Epithelial cell of proximal tubule (primary cell): ENCODE data around the gene SANBR. TPM values are rescaled to one million over a fixed set of nuclear protein-coding genes. Genes with fewer than 3 reads are reported as not detected.

Source experiments
- DNase-seq: peaks from one replicate; pipeline ENCODE4 v3.0.0-alpha.2; 2011; ENCODE audit warnings: low read depth
- H3K4me3 ChIP-seq: 2 replicates; pipeline ENCODE4 v1.5.1; 2011; ENCODE audit warnings: low read depth, mild to moderate bottlenecking, low read length
- CTCF ChIP-seq: conservative IDR thresholded peaks from 2 replicates; pipeline ENCODE4 v1.5.1; 2012; ENCODE audit warnings: low read depth, mild to moderate bottlenecking, low read length
- total RNA-seq: library from RNA; depleted of rRNA; stranded (reverse); fragments of >200 nt; gene quantifications from 2 replicates; pipeline ENCODE4 v1.2.3, GENCODE V29; 2015

The SANBR gene
- 6.3 and 8.2 TPM in 2 replicates for total RNA-seq

- no peak for DNase-seq
- peak within 1 kb of the TSS; percentile 87 for H3K4me3 ChIP-seq
- no peak for TF ChIP-seq CTCF
Measured at GRCh38 chr2:61065714-61066709, at the start of gene SANBR. TSS of gene SANBR (plus strand) at chr2:61065871. CDS start at chr2:61070351, 4,480 bp downstream.

GRCh38 chr2:61015976-61016375 lies 49.7 kb upstream of the SANBR start:
- peak overlapping the region; percentile 93 for H3K4me3 ChIP-seq
- TF ChIP-seq CTCF = no peak
- no peak for DNase-seq

GRCh38 chr2:61016392-61017002 lies 49.2 kb upstream of the SANBR start:
- peak overlapping the region; percentile 93 for H3K4me3 ChIP-seq
- TF ChIP-seq CTCF = no peak
- DNase-seq = no peak

GRCh38 chr2:61017003-61017555 lies 48.6 kb upstream of the SANBR start:
- peak overlapping the region; percentile 93 for H3K4me3 ChIP-seq
- no peak for TF ChIP-seq CTCF
- DNase-seq = peak; percentile 67

- H3K4me3 ChIP-seq = peak within 1 kb of the TSS; percentile 93
- TF ChIP-seq CTCF = no peak
- DNase-seq = peak; percentile 63
Measured at GRCh38 chr2:61017556-61018317, 47.9 kb upstream of the SANBR start, which contains the start of the genes PEX13 and PUS10. TSS of gene PEX13 (plus strand) at chr2:61017720. CDS start at chr2:61017760, 40 bp downstream. TSS of gene PUS10 (minus strand) at chr2:61018255. CDS start at chr2:61011890, 6,365 bp downstream.

GRCh38 chr2:61018318-61018755 lies 47.3 kb upstream of the SANBR start:
- TF ChIP-seq CTCF = no peak
- peak overlapping the region; percentile 93 for H3K4me3 ChIP-seq
- DNase-seq = no peak
